ENCODE data around the gene FILIP1L.

FILIP1L gene

GRCh38 chr3:99974989-99975388 lies 139.3 kb downstream of the FILIP1L start:
- Histone ChIP-seq H4K91ac (ENCODE audit: low read depth, low read length) (no peak overlapping the region), H3K79me2 (ENCODE audit: control insufficient read depth, insufficient read depth, low read length, poor library complexity) (no peaks in the 10 kb centered on the region), H3K27ac (ENCODE audit: low read depth, low read length) (no peak overlapping the region), H3K4me2 (ENCODE audit: low read length) (no peak overlapping the region), H3K4me3 (ENCODE audit: low read depth, low read length) (no peak overlapping the region), H3K27me3 (ENCODE audit: insufficient read depth, low read length) (no peaks in the 10 kb centered on the region), H2BK12ac (ENCODE audit: low read length) (no peak overlapping the region), H3K9ac (ENCODE audit: low read length) (no peak overlapping the region), H3K23ac (ENCODE audit: low read length) (no peak overlapping the region), H3K36me3 (ENCODE audit: control insufficient read depth in 1 of 2, insufficient read depth in 2 of 2, low read length in 2 of 2) (no peaks in the 10 kb centered on the region), H3K4me1 (ENCODE audit: control insufficient read depth in 1 of 2, insufficient read depth in 2 of 2, low read length in 2 of 2) (no peaks in the 10 kb centered on the region), H3K79me1 (ENCODE audit: low read length) (no peaks in the 10 kb centered on the region), H2BK120ac (ENCODE audit: insufficient read depth, low read length, poor library complexity) (no peak overlapping the region), H2BK5ac (ENCODE audit: low read depth, low read length, poor library complexity) (no peak overlapping the region), H3K9me3 (ENCODE audit: insufficient read depth, low read depth, low read length) (no peaks in the 10 kb centered on the region), H3K4ac (ENCODE audit: low read depth, low read length) (no peak overlapping the region), H2AFZ (ENCODE audit: insufficient read depth, low read length, poor library complexity) (no peak overlapping the region), H4K8ac (ENCODE audit: low read depth, low read length) (no peak overlapping the region), H3K14ac (ENCODE audit: low read length) (no peak overlapping the region), H3K18ac (ENCODE audit: low read length) (no peak overlapping the region), H4K12ac (ENCODE audit: low read depth, low read length) (no peak overlapping the region), H2AK5ac (ENCODE audit: low read length) (no peak overlapping the region)
- no CpG with 5 or more reads among the region's 2 CpGs for WGBS (ENCODE audit: extremely low coverage, insufficient coverage, insufficient read length)
- peak; percentile 66 to 89 for DNase-seq

- Histone ChIP-seq H3K4me1 (ENCODE audit: control insufficient read depth in 1 of 2, insufficient read depth in 2 of 2, low read length in 2 of 2) (peaks cover 0 to 3% of the 10 kb centered on the region in 2 experiments), H3K27ac (ENCODE audit: low read depth, low read length) (no peak overlapping the region), H3K23ac (ENCODE audit: low read length) (no peak overlapping the region), H2AFZ (ENCODE audit: insufficient read depth, low read length, poor library complexity) (no peak overlapping the region), H3K79me1 (ENCODE audit: low read length) (no peaks in the 10 kb centered on the region), H2AK5ac (ENCODE audit: low read length) (no peak overlapping the region), H3K4ac (ENCODE audit: low read depth, low read length) (no peak overlapping the region), H3K4me3 (ENCODE audit: low read depth, low read length) (no peak overlapping the region), H3K4me2 (ENCODE audit: low read length) (no peak overlapping the region), H3K18ac (ENCODE audit: low read length) (no peak overlapping the region), H3K27me3 (ENCODE audit: insufficient read depth, low read length) (no peaks in the 10 kb centered on the region), H3K9me3 (ENCODE audit: insufficient read depth, low read depth, low read length) (no peaks in the 10 kb centered on the region), H2BK12ac (ENCODE audit: low read length) (no peak overlapping the region), H4K12ac (ENCODE audit: low read depth, low read length) (no peak overlapping the region), H3K14ac (ENCODE audit: low read length) (no peak overlapping the region), H4K91ac (ENCODE audit: low read depth, low read length) (no peak overlapping the region), H2BK120ac (ENCODE audit: insufficient read depth, low read length, poor library complexity) (no peak overlapping the region), H3K79me2 (ENCODE audit: control insufficient read depth, insufficient read depth, low read length, poor library complexity) (no peaks in the 10 kb centered on the region), H4K8ac (ENCODE audit: low read depth, low read length) (no peak overlapping the region), H2BK5ac (ENCODE audit: low read depth, low read length, poor library complexity) (no peak overlapping the region), H3K9ac (ENCODE audit: low read length) (no peak overlapping the region), H3K36me3 (ENCODE audit: control insufficient read depth in 1 of 2, insufficient read depth in 2 of 2, low read length in 2 of 2) (no peaks in the 10 kb centered on the region)
- no peak for DNase-seq
- WGBS (ENCODE audit: extremely low coverage, insufficient coverage, insufficient read length), result no CpG with 5 or more reads among the region's 8 CpGs
Observed at GRCh38 chr3:99972380-99973104, 141.8 kb downstream of the FILIP1L start.

GRCh38 chr3:99971761-99972160 lies 142.5 kb downstream of the FILIP1L start:
- Histone ChIP-seq H3K23ac (ENCODE audit: low read length) (no peak overlapping the region), H4K91ac (ENCODE audit: low read depth, low read length) (no peak overlapping the region), H4K12ac (ENCODE audit: low read depth, low read length) (no peak overlapping the region), H3K18ac (ENCODE audit: low read length) (no peak overlapping the region), H2BK5ac (ENCODE audit: low read depth, low read length, poor library complexity) (no peak overlapping the region), H3K9me3 (ENCODE audit: insufficient read depth, low read depth, low read length) (no peaks in the 10 kb centered on the region), H2AK5ac (ENCODE audit: low read length) (no peak overlapping the region), H3K4me3 (ENCODE audit: low read depth, low read length) (no peak overlapping the region), H2BK120ac (ENCODE audit: insufficient read depth, low read length, poor library complexity) (no peak overlapping the region), H3K27ac (ENCODE audit: low read depth, low read length) (no peak overlapping the region), H3K9ac (ENCODE audit: low read length) (no peak overlapping the region), H4K8ac (ENCODE audit: low read depth, low read length) (no peak overlapping the region), H2BK12ac (ENCODE audit: low read length) (no peak overlapping the region), H3K27me3 (ENCODE audit: insufficient read depth, low read length) (no peaks in the 10 kb centered on the region), H3K79me2 (ENCODE audit: control insufficient read depth, insufficient read depth, low read length, poor library complexity) (no peaks in the 10 kb centered on the region), H2AFZ (ENCODE audit: insufficient read depth, low read length, poor library complexity) (no peak overlapping the region), H3K4me2 (ENCODE audit: low read length) (no peak overlapping the region), H3K4ac (ENCODE audit: low read depth, low read length) (no peak overlapping the region), H3K79me1 (ENCODE audit: low read length) (no peaks in the 10 kb centered on the region), H3K14ac (ENCODE audit: low read length) (no peak overlapping the region), H3K36me3 (ENCODE audit: control insufficient read depth in 1 of 2, insufficient read depth in 2 of 2, low read length in 2 of 2) (no peaks in the 10 kb centered on the region), H3K4me1 (ENCODE audit: control insufficient read depth in 1 of 2, insufficient read depth in 2 of 2, low read length in 2 of 2) (peaks cover 0 to 3% of the 10 kb centered on the region in 2 experiments)
- no CpG with 5 or more reads among the region's 3 CpGs for WGBS (ENCODE audit: extremely low coverage, insufficient coverage, insufficient read length)
- DNase-seq, result peak in 1 of 2 donors; percentile 66

GRCh38 chr3:99970198-99970597 lies 144.1 kb downstream of the FILIP1L start:
- Histone ChIP-seq H3K9me3 (ENCODE audit: insufficient read depth, low read depth, low read length) (no peaks in the 10 kb centered on the region), H2AK5ac (ENCODE audit: low read length) (no peak overlapping the region), H3K27ac (ENCODE audit: low read depth, low read length) (no peak overlapping the region), H3K18ac (ENCODE audit: low read length) (no peak overlapping the region), H3K27me3 (ENCODE audit: insufficient read depth, low read length) (no peaks in the 10 kb centered on the region), H3K4me1 (ENCODE audit: control insufficient read depth in 1 of 2, insufficient read depth in 2 of 2, low read length in 2 of 2) (peaks cover 0 to 3% of the 10 kb centered on the region in 2 experiments), H3K23ac (ENCODE audit: low read length) (no peak overlapping the region), H2AFZ (ENCODE audit: insufficient read depth, low read length, poor library complexity) (no peak overlapping the region), H4K91ac (ENCODE audit: low read depth, low read length) (no peak overlapping the region), H3K9ac (ENCODE audit: low read length) (no peak overlapping the region), H3K4me2 (ENCODE audit: low read length) (no peak overlapping the region), H3K79me1 (ENCODE audit: low read length) (no peaks in the 10 kb centered on the region), H3K4me3 (ENCODE audit: low read depth, low read length) (no peak overlapping the region), H2BK12ac (ENCODE audit: low read length) (no peak overlapping the region), H2BK120ac (ENCODE audit: insufficient read depth, low read length, poor library complexity) (no peak overlapping the region), H2BK5ac (ENCODE audit: low read depth, low read length, poor library complexity) (no peak overlapping the region), H4K12ac (ENCODE audit: low read depth, low read length) (no peak overlapping the region), H3K36me3 (ENCODE audit: control insufficient read depth in 1 of 2, insufficient read depth in 2 of 2, low read length in 2 of 2) (no peaks in the 10 kb centered on the region), H3K14ac (ENCODE audit: low read length) (no peak overlapping the region), H3K4ac (ENCODE audit: low read depth, low read length) (no peak overlapping the region), H3K79me2 (ENCODE audit: control insufficient read depth, insufficient read depth, low read length, poor library complexity) (no peaks in the 10 kb centered on the region), H4K8ac (ENCODE audit: low read depth, low read length) (no peak overlapping the region)
- no peak for DNase-seq
- WGBS (ENCODE audit: extremely low coverage, insufficient coverage, insufficient read length), result no CpG with 5 or more reads among the region's 1 CpG
